Cardiac fibroblast (primary cell): ENCODE measurements around the gene P4HA2.
A peak's percentile ranks its signal among the peaks of the same experiment; 100 is the strongest.

Experiments
- DNase-seq, 2 donors: peaks; one replicate each; pipeline versions ENCODE4 v3.0.0 to v3.0.0-alpha.2; 2010; ENCODE audit warnings: low read depth in 2 of 2
- H3K4me3 ChIP-seq, 2 donors: replicated peaks in 1 of 2; 1 replicate in 1 of 2; 2 replicates in 1 of 2; pipeline ENCODE4 v1.5.1; 2011; ENCODE audit warnings: low read depth in 2 of 2, low read length in 2 of 2, mild to moderate bottlenecking in 2 of 2, moderate library complexity in 1 of 2
- TF ChIP-seq, protein P1 (sequence below): IDR thresholded peaks from one replicate; pipeline ENCODE4 v1.5.1; 2011; ENCODE audit warnings: low read depth, mild to moderate bottlenecking, low read length, inconsistent platforms

P4HA2 gene

DNA sequence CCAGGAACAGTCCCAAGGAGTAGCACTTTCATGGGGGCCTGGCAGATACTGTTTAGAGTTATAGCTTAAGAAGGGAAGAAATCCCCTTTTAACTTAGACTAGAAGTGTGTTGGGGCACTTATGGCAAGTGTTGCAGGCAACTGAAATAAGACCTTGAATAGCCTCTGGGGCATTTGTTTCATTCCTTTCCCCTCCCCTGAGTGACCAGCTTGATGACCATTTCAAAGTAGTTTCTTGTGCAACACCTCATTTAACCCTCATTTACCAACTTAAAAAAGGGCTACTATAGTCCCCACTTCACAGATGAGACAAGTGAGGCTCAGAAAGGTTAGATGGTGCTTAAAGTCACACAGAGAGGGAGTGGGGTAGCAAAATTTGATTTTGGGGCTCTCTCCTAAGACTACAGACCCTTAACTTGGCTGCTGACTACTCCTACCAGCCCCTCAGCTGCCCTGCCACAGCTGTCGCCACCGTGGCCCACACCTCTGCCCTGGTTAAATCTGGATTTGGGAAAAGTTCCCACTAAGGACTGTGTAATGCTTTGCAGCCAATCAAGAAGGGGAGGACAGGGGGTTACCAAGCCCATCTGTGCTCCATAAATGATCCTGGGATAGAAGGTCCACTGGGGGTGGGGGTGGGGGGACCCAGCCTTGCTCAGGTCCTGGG is 35.4 kb upstream of the P4HA2 start:
- TF ChIP-seq, protein P1, sequence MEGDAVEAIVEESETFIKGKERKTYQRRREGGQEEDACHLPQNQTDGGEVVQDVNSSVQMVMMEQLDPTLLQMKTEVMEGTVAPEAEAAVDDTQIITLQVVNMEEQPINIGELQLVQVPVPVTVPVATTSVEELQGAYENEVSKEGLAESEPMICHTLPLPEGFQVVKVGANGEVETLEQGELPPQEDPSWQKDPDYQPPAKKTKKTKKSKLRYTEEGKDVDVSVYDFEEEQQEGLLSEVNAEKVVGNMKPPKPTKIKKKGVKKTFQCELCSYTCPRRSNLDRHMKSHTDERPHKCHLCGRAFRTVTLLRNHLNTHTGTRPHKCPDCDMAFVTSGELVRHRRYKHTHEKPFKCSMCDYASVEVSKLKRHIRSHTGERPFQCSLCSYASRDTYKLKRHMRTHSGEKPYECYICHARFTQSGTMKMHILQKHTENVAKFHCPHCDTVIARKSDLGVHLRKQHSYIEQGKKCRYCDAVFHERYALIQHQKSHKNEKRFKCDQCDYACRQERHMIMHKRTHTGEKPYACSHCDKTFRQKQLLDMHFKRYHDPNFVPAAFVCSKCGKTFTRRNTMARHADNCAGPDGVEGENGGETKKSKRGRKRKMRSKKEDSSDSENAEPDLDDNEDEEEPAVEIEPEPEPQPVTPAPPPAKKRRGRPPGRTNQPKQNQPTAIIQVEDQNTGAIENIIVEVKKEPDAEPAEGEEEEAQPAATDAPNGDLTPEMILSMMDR = no peak
- DNase-seq = no peak
- H3K4me3 ChIP-seq = no peak overlapping the region

DNA sequence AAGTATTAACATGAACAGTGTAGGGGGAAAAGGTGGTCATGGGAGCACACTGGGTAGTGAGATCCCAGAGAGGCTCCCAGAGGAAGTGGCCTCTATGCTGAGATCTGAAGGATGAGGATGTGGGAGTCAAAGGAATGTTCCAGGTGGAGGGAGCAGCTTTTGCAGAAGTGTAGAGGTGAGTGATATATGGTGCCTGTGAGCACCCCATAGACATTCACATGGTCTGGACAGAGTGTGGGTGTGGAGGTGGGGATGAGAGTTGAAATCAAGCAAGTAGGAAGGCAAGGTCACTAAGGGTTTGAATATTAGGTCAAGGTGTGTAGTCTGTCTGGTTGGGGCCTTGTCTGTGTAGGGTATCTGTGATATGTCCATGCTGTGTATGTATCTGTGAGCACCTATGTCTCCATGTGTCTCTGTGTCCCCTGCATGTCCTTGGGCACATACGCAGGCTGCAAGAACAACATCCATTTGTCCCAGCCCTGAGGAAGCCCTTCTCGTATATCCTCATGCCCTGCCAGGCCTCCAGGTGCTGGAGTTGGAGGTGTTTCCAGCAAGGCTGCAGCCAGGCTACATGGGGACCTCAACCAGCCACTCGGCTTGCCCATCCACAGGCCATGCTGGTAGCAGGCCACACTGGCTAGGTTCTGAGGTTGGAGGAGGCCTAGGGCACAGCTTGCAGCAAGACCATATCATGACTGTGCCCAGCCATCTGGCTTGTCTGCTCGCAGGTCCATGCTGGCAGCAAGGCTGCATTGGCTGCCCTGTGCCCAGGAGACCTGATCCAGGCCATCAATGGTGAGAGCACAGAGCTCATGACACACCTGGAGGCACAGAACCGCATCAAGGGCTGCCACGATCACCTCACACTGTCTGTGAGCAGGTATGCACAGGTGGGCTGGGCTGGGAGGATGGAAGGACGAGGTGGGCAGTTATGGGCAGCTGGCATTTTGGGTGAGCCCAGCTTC is 34.5 kb upstream of the P4HA2 start:
- H3K4me3 ChIP-seq = no peak overlapping the region
- TF ChIP-seq, protein P1 = no peak
- DNase-seq = no peak

DNA sequence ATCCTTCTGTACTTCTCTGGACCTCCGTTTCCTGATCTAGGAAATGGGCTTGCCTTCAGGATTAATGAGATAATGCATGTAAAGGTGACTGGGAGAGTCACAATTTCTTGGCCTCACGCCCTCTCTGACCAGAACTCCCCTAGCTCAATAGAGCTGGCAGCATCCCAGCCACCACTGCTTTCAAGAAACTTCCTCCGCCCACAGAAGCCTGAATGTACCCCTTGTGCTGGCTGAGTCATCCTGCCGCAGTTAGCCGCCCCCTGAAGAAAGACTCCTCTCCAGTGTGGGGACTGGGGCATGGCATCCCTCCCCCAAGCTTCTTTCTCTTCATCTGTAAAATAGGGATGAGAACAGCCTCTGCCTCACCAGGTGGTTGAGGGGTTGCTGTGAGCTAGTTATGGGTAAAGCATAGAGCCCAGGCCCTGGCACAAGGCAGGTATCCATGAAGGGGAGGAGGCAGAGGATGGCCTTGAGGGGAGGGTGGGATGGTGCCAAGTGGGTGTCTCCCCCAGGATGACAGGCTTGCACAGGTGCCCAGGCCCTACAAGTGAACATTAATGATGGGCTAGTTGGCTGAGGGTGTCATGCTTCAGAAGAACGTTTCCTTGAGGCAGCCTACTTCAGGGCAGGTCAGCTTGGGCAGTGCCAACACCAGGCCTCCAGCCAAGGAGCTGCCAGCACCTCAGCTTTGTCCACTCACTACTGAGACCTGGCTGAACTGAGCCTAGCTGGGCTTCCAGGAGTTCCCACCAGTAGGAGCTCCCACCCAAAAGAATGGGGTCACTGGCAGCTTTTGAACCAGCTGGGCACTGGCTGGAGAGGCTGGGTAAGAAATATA is 33.3 kb upstream of the P4HA2 start:
- TF ChIP-seq, protein P1 = no peak
- no peak overlapping the region for H3K4me3 ChIP-seq
- DNase-seq = peak; percentile 88

DNA sequence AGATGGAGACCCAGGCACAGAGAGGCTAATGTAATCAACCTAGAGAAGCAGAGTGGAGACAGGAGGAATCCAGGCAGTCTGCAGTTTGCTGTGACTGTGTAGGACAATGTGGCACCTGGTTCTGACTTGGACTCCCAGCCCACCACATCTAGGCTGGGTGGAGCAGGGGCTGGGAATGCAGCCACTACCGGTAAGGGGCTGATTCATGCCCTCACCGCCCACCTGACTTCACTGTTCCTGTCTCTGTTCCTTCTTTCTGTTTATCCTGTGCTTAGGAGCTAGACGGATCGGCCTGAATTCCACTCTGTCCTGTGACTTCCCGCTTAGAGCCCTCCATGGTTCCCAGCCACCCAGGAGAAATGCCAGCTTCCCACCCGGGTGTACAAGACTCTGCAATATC is 32.4 kb upstream of the P4HA2 start:
- peak in 1 of 2 donors; percentile 49 for DNase-seq
- H3K4me3 ChIP-seq = no peak overlapping the region
- TF ChIP-seq, protein P1 = no peak

DNA sequence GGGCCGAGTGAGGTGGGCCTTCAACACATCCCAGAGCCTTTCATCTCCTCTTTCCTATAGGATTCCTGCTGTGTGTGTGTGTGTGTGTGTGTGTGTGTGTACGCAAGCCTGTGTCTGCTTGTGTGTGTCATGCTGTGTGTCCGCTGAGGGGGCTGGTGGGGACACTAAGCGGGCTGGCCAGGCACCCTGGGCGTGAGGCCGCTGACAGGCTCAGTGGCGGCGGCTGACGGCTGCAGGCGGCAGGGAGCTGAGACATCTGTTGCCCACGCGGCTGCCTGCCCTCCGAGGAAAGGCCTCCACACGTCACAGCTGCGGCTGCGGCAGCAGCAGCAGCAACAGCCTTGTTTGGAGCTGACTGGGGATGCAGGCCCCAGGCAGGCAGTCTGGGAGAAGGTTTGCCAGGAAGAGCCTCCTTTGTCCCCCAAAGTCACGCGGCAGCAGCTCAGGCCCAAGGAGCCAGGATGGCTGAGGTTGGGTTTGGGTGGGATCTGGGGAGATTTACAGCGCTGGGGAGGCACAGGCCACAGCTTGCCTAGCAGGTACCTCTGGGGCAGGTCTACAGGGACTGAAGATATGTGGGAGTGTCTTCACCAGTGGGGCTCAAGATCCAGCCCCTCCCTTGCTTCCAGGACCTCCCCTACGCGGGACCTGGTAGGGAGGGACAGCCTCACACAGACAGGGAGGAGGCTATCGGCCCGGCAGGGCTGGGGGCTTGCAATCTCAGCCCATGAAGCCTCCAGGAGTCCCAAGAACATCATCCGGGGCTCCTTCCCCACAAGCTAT is 31.6 kb upstream of the P4HA2 start:
- H3K4me3 ChIP-seq = peak overlapping the region; percentile 66 to 78
- peak; percentile 83 to 93 for DNase-seq
- TF ChIP-seq, protein P1 = no peak
